HG02840 (cell line): ENCODE measurements around the gene CDC42EP5.
"Not testable (repeated sequence)": the region's sequence is repeated elsewhere in the genome, so short reads cannot be mapped to it uniquely, and the experiment has no call there.

Experiments
- ATAC-seq: cut with Tn5 transposase; IDR thresholded peaks from one replicate; pipeline ENCODE4 v1.9.1; 2021; ENCODE audit warnings: mild to moderate bottlenecking, moderate library complexity, moderate number of reproducible peaks; ENCODE audit not compliant: unreplicated experiment, low FRiP score

CDC42EP5 gene, protein sequence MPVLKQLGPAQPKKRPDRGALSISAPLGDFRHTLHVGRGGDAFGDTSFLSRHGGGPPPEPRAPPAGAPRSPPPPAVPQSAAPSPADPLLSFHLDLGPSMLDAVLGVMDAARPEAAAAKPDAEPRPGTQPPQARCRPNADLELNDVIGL

GRCh38 chr19:54473071-54473891 lies at the start of gene CDC42EP5:
CDC42EP5 (minus strand) TSS chr19:54473296; CDS start chr19:54465547, 7,749 bp downstream.
- no peak for ATAC-seq

- ATAC-seq, result no peak
Measured at GRCh38 chr19:54521860-54522513, 48.9 kb upstream of the CDC42EP5 start.

DNA sequence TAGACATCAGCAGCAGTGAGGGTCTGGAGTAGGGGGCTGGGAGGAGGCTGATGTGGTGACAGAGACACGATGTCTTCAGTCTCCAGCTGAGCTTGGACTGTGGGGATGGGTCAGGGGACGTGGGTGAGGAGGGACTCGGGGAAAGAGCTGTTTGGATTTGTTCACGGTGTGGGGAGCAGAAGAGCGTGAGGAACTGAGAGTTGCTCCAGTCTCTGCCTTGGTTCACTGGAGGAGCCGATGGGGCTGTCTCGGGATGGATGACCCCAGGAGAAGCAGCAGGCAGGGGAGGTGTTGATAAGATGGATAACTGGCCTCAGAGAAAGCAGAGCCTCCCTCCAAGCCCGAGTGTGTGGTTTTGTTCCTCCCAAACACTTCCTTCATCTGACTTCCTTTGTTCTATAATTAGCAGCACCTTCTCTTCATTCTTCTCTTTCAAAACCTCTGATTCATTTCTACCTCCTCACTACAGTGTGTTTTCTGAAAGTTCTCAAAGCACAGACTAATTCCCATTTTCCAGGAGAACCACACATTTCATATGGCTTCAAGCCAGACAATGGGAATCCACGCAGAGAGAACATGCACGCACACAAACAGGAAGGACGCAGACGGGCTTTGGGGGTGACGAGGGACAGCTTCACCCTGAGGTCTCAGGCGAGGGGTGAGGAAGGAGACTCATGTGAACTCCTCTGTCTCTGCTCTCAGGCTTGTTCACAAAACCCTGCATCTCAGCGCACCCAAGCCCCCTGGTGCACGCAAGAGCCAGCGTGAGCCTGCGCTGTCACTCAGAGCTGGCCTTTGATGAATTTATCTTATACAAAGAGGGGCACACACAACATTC lies 48.1 kb upstream of the CDC42EP5 start:
- no peak for ATAC-seq

- peak; percentile 43 for ATAC-seq
Measured at GRCh38 chr19:54518844-54519243, 45.7 kb upstream of the CDC42EP5 start.

GRCh38 chr19:54517483-54517882 lies 44.4 kb upstream of the CDC42EP5 start:
- ATAC-seq, result no peak

- no peak for ATAC-seq
Measured at GRCh38 chr19:54515156-54515555, 42.1 kb upstream of the CDC42EP5 start.

DNA sequence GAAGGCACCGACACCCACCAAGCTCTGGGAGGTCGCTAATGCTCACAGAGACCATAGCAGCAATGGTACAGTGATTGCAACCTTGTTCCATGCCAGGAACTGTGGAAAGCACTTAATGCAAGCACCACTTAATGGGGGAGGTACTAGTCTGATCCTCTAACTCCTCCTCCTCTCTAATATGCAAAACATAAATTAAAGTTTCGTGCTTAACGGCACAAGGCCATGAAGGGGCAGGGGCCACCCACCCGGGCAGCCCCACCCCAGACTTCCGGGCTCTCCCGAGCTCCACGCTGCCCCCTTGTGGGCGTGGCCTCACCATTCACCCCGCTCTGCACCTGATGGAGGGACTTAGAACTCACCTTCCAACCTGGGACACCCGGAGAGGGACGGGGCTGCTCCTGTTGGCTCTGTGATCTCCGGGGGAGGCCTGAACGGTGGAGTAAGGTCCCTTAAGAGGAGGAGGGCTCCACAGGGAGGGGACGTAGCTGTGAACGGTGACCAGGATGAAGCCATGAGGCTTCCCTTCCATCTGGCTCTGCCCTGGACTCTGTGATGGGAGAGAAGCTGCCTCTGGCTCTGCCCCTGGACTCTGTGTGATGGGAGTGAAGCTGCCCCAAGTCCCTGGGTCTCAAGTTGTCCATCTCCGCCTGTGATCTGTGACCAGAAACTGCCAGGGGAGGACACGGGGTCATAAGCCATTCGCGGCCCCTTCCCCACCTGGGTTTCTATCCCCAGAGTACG lies 36.3 kb upstream of the CDC42EP5 start:
- not testable (repeated sequence) for ATAC-seq

DNA sequence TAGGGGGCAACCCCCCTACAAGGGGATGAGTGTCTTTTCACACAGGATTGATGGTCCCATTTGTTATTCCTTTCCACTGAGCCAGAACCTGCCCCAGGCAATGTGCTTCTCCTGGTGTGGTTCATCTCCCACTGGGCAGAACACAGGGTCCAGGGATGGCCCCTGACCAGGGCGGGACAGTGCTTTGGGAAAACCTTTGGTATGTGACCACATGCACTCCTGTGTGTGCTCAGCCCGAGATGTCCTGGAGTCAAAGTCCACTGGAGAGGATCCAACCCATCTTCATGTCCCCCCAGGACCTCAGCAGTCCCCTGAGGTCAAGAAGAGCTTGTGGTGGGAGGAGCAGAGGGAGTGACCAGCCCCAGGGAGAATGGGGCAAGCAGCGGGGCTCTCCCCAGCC lies 35.4 kb upstream of the CDC42EP5 start:
- not testable (repeated sequence) for ATAC-seq

DNA sequence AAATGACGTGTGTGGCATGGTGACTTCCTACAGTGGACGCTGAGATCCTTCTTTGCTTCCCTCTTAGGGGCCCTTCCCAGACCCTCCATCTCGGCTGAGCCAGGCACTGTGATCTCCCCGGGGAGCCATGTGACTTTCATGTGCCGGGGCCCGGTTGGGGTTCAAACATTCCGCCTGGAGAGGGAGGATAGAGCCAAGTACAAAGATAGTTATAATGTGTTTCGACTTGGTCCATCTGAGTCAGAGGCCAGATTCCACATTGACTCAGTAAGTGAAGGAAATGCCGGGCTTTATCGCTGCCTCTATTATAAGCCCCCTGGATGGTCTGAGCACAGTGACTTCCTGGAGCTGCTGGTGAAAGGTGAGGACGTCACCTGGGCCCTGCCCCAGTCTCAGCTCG lies 34.7 kb upstream of the CDC42EP5 start:
- ATAC-seq, result no peak

- ATAC-seq, result not testable (repeated sequence)
Measured at GRCh38 chr19:54507038-54507717, 34.1 kb upstream of the CDC42EP5 start.

- no peak for ATAC-seq
Measured at GRCh38 chr19:54506079-54506478, 33.0 kb upstream of the CDC42EP5 start.

DNA sequence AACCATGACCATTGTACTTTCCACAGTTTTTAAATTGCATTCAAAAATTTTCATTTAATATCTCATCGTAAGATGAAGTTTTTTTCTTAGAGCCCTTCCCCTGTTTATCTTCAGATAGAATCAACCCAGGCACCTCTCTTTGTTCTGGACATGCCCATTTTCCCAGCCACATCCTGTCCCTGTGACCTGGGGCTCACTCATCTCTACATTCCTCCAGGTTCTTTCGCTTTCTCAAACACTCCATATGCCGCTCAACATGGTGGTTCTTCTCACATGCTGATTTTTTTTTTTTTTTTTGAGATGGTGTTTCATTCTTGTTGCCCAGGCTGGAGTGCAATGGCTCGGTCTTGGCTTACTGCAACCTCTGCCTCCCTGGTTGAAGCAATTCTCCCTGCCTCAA lies 32.4 kb upstream of the CDC42EP5 start:
- ATAC-seq, result not testable (repeated sequence)

GRCh38 chr19:54502518-54503048 lies 29.5 kb upstream of the CDC42EP5 start, which contains the start of gene LAIR2:
LAIR2 (plus strand) TSS chr19:54502831; CDS start chr19:54502919, 88 bp downstream.
- no peak for ATAC-seq

DNA sequence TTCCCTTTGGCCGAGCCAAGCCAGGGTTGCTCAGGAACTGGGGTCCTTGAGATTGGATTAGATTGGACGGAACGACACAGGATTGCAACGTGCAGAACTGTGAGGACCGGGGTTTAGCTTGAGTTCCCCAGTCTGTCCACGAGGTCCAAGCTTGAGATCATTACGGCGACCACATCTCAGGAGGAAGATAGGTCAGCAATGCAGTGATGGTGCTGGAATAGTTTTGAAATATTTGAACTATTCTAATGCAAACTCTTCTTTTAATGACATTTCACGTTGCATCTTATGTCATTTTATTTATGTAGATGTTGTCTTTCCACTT lies 25.3 kb upstream of the CDC42EP5 start:
- ATAC-seq, result not testable (repeated sequence)

DNA sequence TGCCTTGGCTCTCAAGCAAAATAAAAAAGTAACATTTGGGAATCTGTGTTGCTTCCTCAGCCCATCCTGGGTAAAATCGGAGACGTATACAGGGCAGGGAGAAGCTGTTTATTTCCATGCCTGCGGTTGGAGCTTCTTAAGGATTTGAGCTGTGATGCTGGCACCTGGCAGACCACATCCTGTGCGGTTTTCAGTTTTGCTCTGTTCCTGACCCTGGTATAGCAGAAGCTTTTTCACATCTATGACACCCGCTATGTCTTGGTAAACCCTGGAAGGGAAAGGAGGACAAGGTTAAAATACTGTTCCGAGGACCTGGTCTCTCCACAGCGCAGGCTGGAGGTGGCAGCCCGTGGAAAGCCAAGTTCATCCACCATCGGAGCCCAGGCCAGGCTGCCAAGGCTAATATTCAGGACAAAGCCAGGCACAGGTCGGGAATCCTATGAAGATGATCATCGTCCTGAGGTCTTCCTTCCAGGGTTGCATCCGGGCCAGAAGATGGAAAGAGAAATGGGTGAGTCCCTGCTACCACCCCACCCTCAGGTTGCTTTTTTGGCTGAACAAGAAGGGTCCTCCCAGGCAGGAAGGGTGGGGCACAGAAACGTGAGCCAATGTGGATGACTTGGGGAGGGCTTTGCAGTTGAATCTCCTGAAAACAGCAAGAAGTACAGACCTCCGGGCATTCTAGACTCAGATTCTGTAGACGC lies 24.8 kb upstream of the CDC42EP5 start:
- not testable (repeated sequence) for ATAC-seq

- not testable (repeated sequence) for ATAC-seq
Measured at GRCh38 chr19:54495284-54495683, 22.2 kb upstream of the CDC42EP5 start.

DNA sequence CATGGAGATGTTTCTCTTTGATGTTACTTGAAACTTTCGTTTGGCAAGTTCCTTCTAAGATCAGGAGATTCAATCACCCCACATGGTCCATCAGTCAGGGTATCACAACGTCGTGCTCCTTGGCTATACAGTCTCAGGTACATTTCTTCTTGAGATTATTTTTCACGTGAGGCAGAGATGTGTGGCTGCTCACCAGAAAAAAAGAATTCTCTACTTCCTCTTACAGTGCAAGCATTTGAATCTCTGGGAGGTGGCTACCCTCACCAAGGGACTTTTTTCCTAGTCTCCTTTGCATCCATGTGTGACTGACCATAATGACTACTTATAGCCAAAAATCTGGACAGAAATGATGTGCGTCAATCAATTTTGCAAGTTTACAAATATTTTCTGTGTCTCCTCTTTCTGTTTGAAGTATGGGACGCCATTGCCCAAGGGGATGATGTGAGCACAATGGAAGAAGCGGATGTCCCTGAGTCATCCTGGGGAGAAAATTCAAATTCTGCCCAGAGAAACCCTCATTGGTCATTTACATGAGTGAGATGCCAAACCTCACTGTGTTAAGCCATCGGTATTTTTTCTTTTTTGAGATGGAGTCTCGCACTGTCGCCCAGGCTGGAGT lies 21.0 kb upstream of the CDC42EP5 start:
- no peak for ATAC-seq

DNA sequence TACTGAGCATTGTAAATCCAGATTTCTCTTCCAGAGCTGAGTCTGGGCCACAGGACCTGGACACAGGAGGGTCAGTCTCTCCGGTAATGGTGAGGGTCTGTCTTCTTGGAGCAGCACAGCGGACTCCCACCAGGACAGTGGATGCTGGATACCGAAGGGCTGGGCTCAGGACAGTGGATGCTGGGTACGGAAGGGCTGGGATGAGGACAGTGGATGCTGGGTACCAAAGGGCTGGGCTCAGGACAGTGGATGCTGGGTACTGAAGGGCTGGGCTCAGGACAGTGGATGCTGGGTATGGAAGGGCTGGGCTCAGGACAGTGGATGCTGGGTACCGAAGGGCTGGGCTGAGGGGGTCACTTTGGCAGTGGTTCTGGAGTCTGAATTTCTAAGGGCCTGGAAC lies 20.0 kb upstream of the CDC42EP5 start:
- ATAC-seq, result not testable (repeated sequence)
